IMR-90 (cell line): ENCODE measurements around the gene FALEC. TPM values are rescaled to one million over a fixed set of nuclear protein-coding genes. Genes with fewer than 3 reads are reported as not detected.

ENCODE experiments used
- ATAC-seq: fragments of 200-7000 bp; cut with Tn5 transposase; 2 replicates; pipeline ENCODE4 v1.9.1; 2020; ENCODE audit warnings: low read depth, mild to moderate bottlenecking, moderate library complexity
- BruUV-seq: library from RNA; stranded (reverse); fragments of 400-500 nt; replicated peaks from 2 replicates; lab custom pipeline; 2021; lab: Mats Ljungman, UMichigan
- CTCF ChIA-PET: fragments of 300-600 bp; formaldehyde crosslinking; extraction: SDS; loops from one replicate; lab custom pipeline; 2021; ENCODE audit warnings: antibody characterized with exemption; lab: Yijun Ruan, JAX
- POLR2A ChIA-PET: fragments of 300-600 bp; sonication (Branson Sonifier 250); formaldehyde crosslinking; loops from one replicate; lab custom pipeline; 2022; ENCODE audit warnings: antibody characterized with exemption; ENCODE audit not compliant: unreplicated experiment; lab: Charles Lee
- DNase-seq: peaks from one replicate; pipeline ENCODE4 v3.0.0; 2013
- H2AFZ ChIP-seq: replicated peaks from 2 replicates; pipeline ENCODE3; 2013; ENCODE audit warnings: low read length, mild to moderate bottlenecking; ENCODE audit not compliant: poor library complexity
- H2AK5ac ChIP-seq: 2 replicates; pipeline ENCODE4 v1.6.1; 2013; ENCODE audit warnings: low read depth, low read length, inconsistent platforms
- H2AK9ac ChIP-seq: replicated peaks from 2 replicates; pipeline ENCODE3; 2013; ENCODE audit warnings: mild to moderate bottlenecking, low read depth, low read length, moderate library complexity; ENCODE audit not compliant: poor library complexity
- H2BK120ac ChIP-seq: 2 replicates; pipeline ENCODE4 v1.6.1; 2013; ENCODE audit warnings: low read depth, low read length, inconsistent platforms
- H2BK15ac ChIP-seq: 3 replicates; pipeline ENCODE4 v1.6.1; 2013; ENCODE audit warnings: low read depth, low read length, inconsistent platforms
- H2BK20ac ChIP-seq: 2 replicates; pipeline ENCODE4 v1.6.1; 2013; ENCODE audit warnings: low read depth, mild to moderate bottlenecking, inconsistent platforms, low read length, moderate library complexity
- H2BK5ac ChIP-seq: 2 replicates; pipeline ENCODE4 v1.6.1; 2013; ENCODE audit warnings: mild to moderate bottlenecking, low read depth, low read length, inconsistent platforms; ENCODE audit not compliant: poor library complexity, severe bottlenecking
- H3K14ac ChIP-seq: replicated peaks from 2 replicates; pipeline ENCODE4 v1.6.1; 2013; ENCODE audit warnings: low read depth, low read length, inconsistent platforms
- H3K18ac ChIP-seq: 2 replicates; pipeline ENCODE4 v1.6.1; 2013; ENCODE audit warnings: low read depth, low read length, control low read depth
- H3K23ac ChIP-seq: 2 replicates; pipeline ENCODE4 v1.6.1; 2013; ENCODE audit warnings: low read depth, low read length, inconsistent platforms
- H3K27ac ChIP-seq: 2 replicates; pipeline ENCODE4 v1.5.1; 2013; ENCODE audit warnings: mild to moderate bottlenecking, control low read depth, low read length; ENCODE audit not compliant: insufficient read depth
- H3K27me3 ChIP-seq: 2 replicates; pipeline ENCODE4 v1.6.1; 2013; ENCODE audit warnings: low read length; ENCODE audit not compliant: control insufficient read depth, insufficient read depth
- H3K36me3 ChIP-seq: 2 replicates; pipeline ENCODE4 v1.6.1; 2013; ENCODE audit warnings: low read length, mixed read lengths; ENCODE audit not compliant: control insufficient read depth, insufficient read depth
- H3K4ac ChIP-seq: 2 replicates; pipeline ENCODE4 v1.6.1; 2013; ENCODE audit warnings: low read depth, low read length, inconsistent platforms
- H3K4me1 ChIP-seq: 2 replicates; pipeline ENCODE4 v1.6.1; 2013; ENCODE audit warnings: low read length, mixed read lengths; ENCODE audit not compliant: control insufficient read depth, insufficient read depth
- H3K4me2 ChIP-seq: 2 replicates; pipeline ENCODE4 v1.6.1; 2013; ENCODE audit warnings: low read depth, mild to moderate bottlenecking, control low read depth, low read length, moderate library complexity
- H3K4me3 ChIP-seq: 2 replicates; pipeline ENCODE4 v1.5.1; 2013; ENCODE audit warnings: low read depth, mild to moderate bottlenecking, control low read depth, low read length, moderate library complexity; ENCODE audit not compliant: insufficient read depth
- H3K56ac ChIP-seq: 2 replicates; pipeline ENCODE4 v1.6.1; 2013; ENCODE audit warnings: low read length, inconsistent platforms; ENCODE audit not compliant: insufficient read depth; ENCODE audit errors: extremely low read depth
- H3K79me1 ChIP-seq, 2 experiments: 2 replicates each; pipeline ENCODE4 v1.6.1; 2013; ENCODE audit warnings: low read length in 2 of 2, inconsistent platforms in 1 of 2, low read depth in 1 of 2
- H3K9ac ChIP-seq: 2 replicates; pipeline ENCODE4 v1.6.1; 2013; ENCODE audit warnings: low read depth, low read length, control low read depth
- H3K9me1 ChIP-seq: 2 replicates; pipeline ENCODE4 v1.6.1; 2013; ENCODE audit warnings: low read length, inconsistent platforms; ENCODE audit not compliant: insufficient read depth
- H3K9me3 ChIP-seq: 2 replicates; pipeline ENCODE4 v1.6.1; 2013; ENCODE audit warnings: low read length; ENCODE audit not compliant: control insufficient read depth, insufficient read depth
- H4K20me1 ChIP-seq: 2 replicates; pipeline ENCODE4 v1.6.1; 2013; ENCODE audit warnings: low read length, inconsistent platforms; ENCODE audit not compliant: insufficient read depth
- H4K5ac ChIP-seq: 2 replicates; pipeline ENCODE4 v1.6.1; 2013; ENCODE audit warnings: mild to moderate bottlenecking, low read depth, low read length, control low read depth
- H4K8ac ChIP-seq, 2 experiments: 2 replicates each; pipeline ENCODE4 v1.6.1; 2013; ENCODE audit warnings: low read depth in 2 of 2, low read length in 2 of 2, control low read depth in 1 of 2, inconsistent platforms in 1 of 2
- H4K91ac ChIP-seq: 2 replicates; pipeline ENCODE4 v1.6.1; 2013; ENCODE audit warnings: low read depth, low read length, inconsistent platforms; ENCODE audit not compliant: insufficient read depth
- BHLHE40 ChIP-seq: fragments of 150-350 bp; IDR thresholded peaks from 2 replicates; pipeline ENCODE4 v1.6.1; 2016; ENCODE audit warnings: mild to moderate bottlenecking, low read depth, low read length
- CEBPB ChIP-seq: IDR thresholded peaks from 2 replicates; pipeline ENCODE4 v1.6.1; 2012; ENCODE audit warnings: low read depth, low read length, improper control_type of control experiment
- CHD1 ChIP-seq: IDR thresholded peaks from 2 replicates; pipeline ENCODE4 v1.6.1; 2012; ENCODE audit warnings: low read depth, low read length, improper control_type of control experiment
- FOS ChIP-seq: fragments of 150-350 bp; IDR thresholded peaks from 2 replicates; pipeline ENCODE4 v1.6.1; 2016; ENCODE audit warnings: low read depth, low read length
- MAFK ChIP-seq: IDR thresholded peaks from 2 replicates; pipeline ENCODE4 v1.6.1; 2012; ENCODE audit warnings: low read depth, low read length, improper control_type of control experiment
- MXI1 ChIP-seq: IDR thresholded peaks from 2 replicates; pipeline ENCODE4 v1.6.1; 2012; ENCODE audit warnings: low read depth, mild to moderate bottlenecking, low read length, moderate library complexity, borderline replicate concordance
- NFE2L2 ChIP-seq: fragments of 150-350 bp; IDR thresholded peaks from 2 replicates; pipeline ENCODE4 v1.6.1; 2016; ENCODE audit warnings: low read depth, mild to moderate bottlenecking, low read length
- POLR2A ChIP-seq: IDR thresholded peaks from 2 replicates; pipeline ENCODE4 v1.6.1; 2012; ENCODE audit warnings: mild to moderate bottlenecking, low read depth, low read length
- RAD21 ChIP-seq: IDR thresholded peaks from 2 replicates; pipeline ENCODE4 v1.6.1; 2012; ENCODE audit warnings: low read length, improper control_type of control experiment
- RCOR1 ChIP-seq: IDR thresholded peaks from 2 replicates; pipeline ENCODE4 v1.6.1; 2012; ENCODE audit warnings: mild to moderate bottlenecking, low read length, improper control_type of control experiment; ENCODE audit not compliant: insufficient replicate concordance
- RFX5 ChIP-seq: IDR thresholded peaks from 2 replicates; pipeline ENCODE4 v1.8.0; 2012; ENCODE audit warnings: low read depth, mild to moderate bottlenecking, low read length, moderate library complexity
- SMC3 ChIP-seq: fragments of 150-350 bp; IDR thresholded peaks from 2 replicates; pipeline ENCODE4 v1.6.1; 2016; ENCODE audit warnings: low read depth, mild to moderate bottlenecking, antibody characterized with exemption, low read length, moderate library complexity
- WGBS, 2 experiments: methylation state at CpG; one replicate each; pipeline versions ENCODE4 v1.1.5 to v1.1.7; 2013; ENCODE audit warnings: missing lambda C conversion rate in 2 of 2; ENCODE audit not compliant: insufficient read length in 1 of 2; ENCODE audit errors: extremely low coverage in 2 of 2; 5-methylcytosine and 5-hydroxymethylcytosine counted together
- dilution Hi-C: fragments of 300-500 bp; cut with HindIII; formaldehyde crosslinking; loops from one replicate; pipeline ENCODE4 v1.14.3; 2018; ENCODE audit warnings: low sequenced_read_pairs; ENCODE audit not compliant: unreplicated experiment
- in situ Hi-C: fragments of 300-500 bp; cut with MboI; formaldehyde crosslinking; loops from 3 replicates; pipeline ENCODE4 v1.14.3; 2019; ENCODE audit warnings: low sequenced_read_pairs, inconsistent platforms, mixed read lengths
- intact Hi-C: fragments of 100-400 bp; cut with micrococcal nuclease; formaldehyde crosslinking; loops from 2 replicates; pipeline ENCODE4 v1.10.0; 2022
- polyA plus RNA-seq, 3 experiments: library from polyadenylated mRNA; depleted of rRNA; stranded (reverse); fragments of >200 nt; gene quantifications; 2 replicates each; pipeline ENCODE4 v1.2.3, GENCODE V29; 2012; ENCODE audit warnings: low replicate concordance in 1 of 3
- total RNA-seq: library from RNA; depleted of rRNA; stranded (reverse); fragments of >200 nt; gene quantifications from 2 replicates; pipeline ENCODE4 v1.2.3, GENCODE V29; 2012
- TF ChIP-seq, protein P1 (sequence below): conservative IDR thresholded peaks from 2 replicates; pipeline ENCODE4 v1.5.1; 2012; ENCODE audit warnings: mild to moderate bottlenecking, low read depth, low read length, improper control_type of control experiment
- TF ChIP-seq, protein P2 (sequence below): fragments of 150-350 bp; IDR thresholded peaks from 2 replicates; pipeline ENCODE4 v1.6.1; 2016; ENCODE audit warnings: low read depth, mild to moderate bottlenecking, low read length, moderate library complexity, borderline replicate concordance

The FALEC gene
- total and polyA plus RNA-seq, 2 of the 4 experiments (the other 2 are of a cell fraction) = not detected

DNA sequence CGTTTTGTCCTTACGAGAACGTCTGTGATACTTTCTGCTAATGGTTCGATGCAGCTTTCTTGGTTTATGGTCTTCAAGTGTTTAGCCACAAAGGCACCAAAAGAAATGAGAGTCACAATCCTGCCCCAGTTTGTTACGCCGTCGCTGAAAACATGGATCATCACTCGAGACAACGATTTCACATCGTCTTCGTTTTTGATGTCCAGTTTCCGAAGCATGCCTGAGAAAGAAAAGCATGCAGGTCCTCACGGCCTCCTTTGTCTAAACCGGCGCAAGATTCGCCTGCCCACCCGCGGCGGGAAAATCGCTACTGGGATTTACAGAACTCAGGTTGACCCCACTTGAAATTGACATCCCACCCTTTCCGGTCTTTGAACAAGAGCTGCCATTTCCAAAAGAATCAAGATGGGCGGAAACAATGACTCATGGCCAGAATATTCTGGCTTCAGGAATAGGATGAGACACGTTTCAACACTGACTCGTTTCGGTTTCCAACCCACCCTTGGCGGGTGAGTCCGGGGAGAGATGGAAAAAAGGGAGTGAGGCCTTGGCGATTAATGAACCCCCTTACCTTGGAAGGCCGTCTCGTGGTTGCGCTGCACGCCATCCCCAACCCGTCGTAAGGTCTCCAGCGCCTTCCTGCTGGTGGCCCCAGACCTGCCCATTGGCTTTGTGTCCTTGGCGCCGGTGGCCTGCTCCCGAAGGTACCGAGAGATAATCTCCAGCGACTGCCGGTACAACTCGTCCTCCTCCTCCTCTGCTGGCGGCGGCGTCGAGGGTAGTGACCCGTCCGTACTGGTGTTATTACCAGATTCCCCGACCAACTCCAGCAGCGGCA is 62.9 kb downstream of the FALEC start:
- Histone ChIP-seq H3K18ac (peak overlapping the region; percentile 83), H3K9me3 (no peaks in the 10 kb centered on the region), H3K27ac (peak overlapping the region; percentile 89), H3K36me3 (peaks cover 38% of the 10 kb centered on the region), H3K27me3 (no peaks in the 10 kb centered on the region), H2BK15ac (peak overlapping the region; percentile 38; the same call in 2 of the 3 replicates), H3K14ac (peak overlapping the region; percentile 100), H2BK20ac (no peak overlapping the region; the same call in 1 of the 2 replicates), H2AK9ac (peak overlapping the region; percentile 99), H2AK5ac (peak overlapping the region; percentile 97), H4K8ac (peak overlapping the region; percentile 49 to 95), H4K20me1 (peaks cover 59% of the 10 kb centered on the region), H4K5ac (peak overlapping the region; percentile 50), H4K91ac (peak overlapping the region; percentile 97), H3K4ac (peak overlapping the region; percentile 100), H3K56ac (peak overlapping the region; percentile 97), H3K4me1 (peaks cover 9% of the 10 kb centered on the region), H3K23ac (peak overlapping the region; percentile 100), H2BK5ac (peak overlapping the region; percentile 97), H3K9ac (peak overlapping the region; percentile 88), H3K4me3 (peak overlapping the region; percentile 93), H3K4me2 (peak overlapping the region; percentile 99; the same call in 1 of the 2 replicates), H2AFZ (peak overlapping the region; percentile 72), H3K79me1 (peaks cover 11 to 21% of the 10 kb centered on the region in 2 experiments; a peak in 3 of 4 replicates), H3K9me1 (peaks cover 6% of the 10 kb centered on the region; the same call in 1 of the 2 replicates), H2BK120ac (peak overlapping the region; percentile 49)
- dilution Hi-C loops = no loop called here
- 1% methylated on average over 21 of the region's 50 CpGs; no CpG with 5 or more reads in 1 of the 2 experiments for WGBS, 2 experiments
- DNase-seq (peak; percentile 91), ATAC-seq (peak; percentile 1; the same call in 1 of the 2 replicates)
- no TSS peak for BruUV-seq
- ChIA-PET CTCF (interaction anchor here (1.3 to 3.4 kb wide), 2 partner anchors 14 to 41 kb away, joined by 5 to 8 read pairs; no protein-coding TSS in a partner anchor), POLR2A (interaction anchor here (0.5 to 1.6 kb wide), 15 partner anchors 8 to 430 kb away, joined by 3 to 24 read pairs (median 5); partner anchors contain the start of genes ENSA and PRUNE1)
- intact Hi-C loops = loop anchor here (2.0 kb wide), 2 partner anchors 32 to 234 kb away; no protein-coding TSS in a partner anchor
- in situ Hi-C loops = loop anchor here (5.0 kb wide), 1 partner anchor 34 kb away; no protein-coding TSS in a partner anchor
- peak; percentile 93 for TF ChIP-seq CHD1
- no peak for TF ChIP-seq RAD21
- TF ChIP-seq MAFK = no peak
- no peak for TF ChIP-seq RCOR1
- TF ChIP-seq CEBPB = no peak
- TF ChIP-seq NFE2L2 = no peak
- TF ChIP-seq SMC3 = no peak
- peak; percentile 55 for TF ChIP-seq FOS
- TF ChIP-seq RFX5 = no peak
- TF ChIP-seq BHLHE40 = no peak
- no peak for TF ChIP-seq POLR2A
- 0 out of 2 replicates have a peak, but pooled peaks have one; percentile 41 for TF ChIP-seq MXI1
- TF ChIP-seq, protein P1, sequence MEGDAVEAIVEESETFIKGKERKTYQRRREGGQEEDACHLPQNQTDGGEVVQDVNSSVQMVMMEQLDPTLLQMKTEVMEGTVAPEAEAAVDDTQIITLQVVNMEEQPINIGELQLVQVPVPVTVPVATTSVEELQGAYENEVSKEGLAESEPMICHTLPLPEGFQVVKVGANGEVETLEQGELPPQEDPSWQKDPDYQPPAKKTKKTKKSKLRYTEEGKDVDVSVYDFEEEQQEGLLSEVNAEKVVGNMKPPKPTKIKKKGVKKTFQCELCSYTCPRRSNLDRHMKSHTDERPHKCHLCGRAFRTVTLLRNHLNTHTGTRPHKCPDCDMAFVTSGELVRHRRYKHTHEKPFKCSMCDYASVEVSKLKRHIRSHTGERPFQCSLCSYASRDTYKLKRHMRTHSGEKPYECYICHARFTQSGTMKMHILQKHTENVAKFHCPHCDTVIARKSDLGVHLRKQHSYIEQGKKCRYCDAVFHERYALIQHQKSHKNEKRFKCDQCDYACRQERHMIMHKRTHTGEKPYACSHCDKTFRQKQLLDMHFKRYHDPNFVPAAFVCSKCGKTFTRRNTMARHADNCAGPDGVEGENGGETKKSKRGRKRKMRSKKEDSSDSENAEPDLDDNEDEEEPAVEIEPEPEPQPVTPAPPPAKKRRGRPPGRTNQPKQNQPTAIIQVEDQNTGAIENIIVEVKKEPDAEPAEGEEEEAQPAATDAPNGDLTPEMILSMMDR = no peak
- TF ChIP-seq, protein P2, sequence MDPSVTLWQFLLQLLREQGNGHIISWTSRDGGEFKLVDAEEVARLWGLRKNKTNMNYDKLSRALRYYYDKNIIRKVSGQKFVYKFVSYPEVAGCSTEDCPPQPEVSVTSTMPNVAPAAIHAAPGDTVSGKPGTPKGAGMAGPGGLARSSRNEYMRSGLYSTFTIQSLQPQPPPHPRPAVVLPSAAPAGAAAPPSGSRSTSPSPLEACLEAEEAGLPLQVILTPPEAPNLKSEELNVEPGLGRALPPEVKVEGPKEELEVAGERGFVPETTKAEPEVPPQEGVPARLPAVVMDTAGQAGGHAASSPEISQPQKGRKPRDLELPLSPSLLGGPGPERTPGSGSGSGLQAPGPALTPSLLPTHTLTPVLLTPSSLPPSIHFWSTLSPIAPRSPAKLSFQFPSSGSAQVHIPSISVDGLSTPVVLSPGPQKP = no peak
